Astrocyte (in vitro differentiated cells and primary cell): ENCODE measurements around the gene GHITM.

Experiments
- EZH2 ChIP-seq: IDR thresholded peaks from 2 replicates; pipeline ENCODE4 v1.6.1; 2012; ENCODE audit warnings: mild to moderate bottlenecking, low read length, inconsistent platforms; ENCODE audit not compliant: insufficient read depth
- TF ChIP-seq, protein P1 (sequence below): IDR thresholded peaks from 2 replicates; pipeline ENCODE4 v1.5.1; 2011; ENCODE audit warnings: low read depth, mild to moderate bottlenecking, inconsistent platforms, low read length, moderate library complexity; ENCODE audit not compliant: insufficient read depth

DNA sequence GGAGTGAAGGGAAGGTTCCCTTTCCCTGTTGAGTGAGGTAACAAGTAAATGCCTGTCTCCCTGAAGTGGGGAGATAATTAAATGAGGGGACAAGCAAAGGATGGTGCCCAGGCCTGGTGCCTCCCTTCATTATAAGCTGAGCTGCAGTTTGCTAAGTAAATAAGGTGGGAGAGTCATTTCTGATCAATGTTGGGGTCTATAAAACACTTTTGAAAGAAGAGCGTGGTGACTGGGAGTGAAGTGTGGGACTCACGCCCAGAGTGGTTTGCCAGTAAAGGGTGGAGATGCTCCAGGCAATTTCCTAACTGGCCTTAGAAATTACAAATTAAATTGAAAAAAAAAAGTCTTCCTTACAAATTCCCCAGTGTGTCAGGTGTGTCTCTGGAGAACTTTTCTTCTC is 24.7 kb downstream of the GHITM start:
- TF ChIP-seq, protein P1, sequence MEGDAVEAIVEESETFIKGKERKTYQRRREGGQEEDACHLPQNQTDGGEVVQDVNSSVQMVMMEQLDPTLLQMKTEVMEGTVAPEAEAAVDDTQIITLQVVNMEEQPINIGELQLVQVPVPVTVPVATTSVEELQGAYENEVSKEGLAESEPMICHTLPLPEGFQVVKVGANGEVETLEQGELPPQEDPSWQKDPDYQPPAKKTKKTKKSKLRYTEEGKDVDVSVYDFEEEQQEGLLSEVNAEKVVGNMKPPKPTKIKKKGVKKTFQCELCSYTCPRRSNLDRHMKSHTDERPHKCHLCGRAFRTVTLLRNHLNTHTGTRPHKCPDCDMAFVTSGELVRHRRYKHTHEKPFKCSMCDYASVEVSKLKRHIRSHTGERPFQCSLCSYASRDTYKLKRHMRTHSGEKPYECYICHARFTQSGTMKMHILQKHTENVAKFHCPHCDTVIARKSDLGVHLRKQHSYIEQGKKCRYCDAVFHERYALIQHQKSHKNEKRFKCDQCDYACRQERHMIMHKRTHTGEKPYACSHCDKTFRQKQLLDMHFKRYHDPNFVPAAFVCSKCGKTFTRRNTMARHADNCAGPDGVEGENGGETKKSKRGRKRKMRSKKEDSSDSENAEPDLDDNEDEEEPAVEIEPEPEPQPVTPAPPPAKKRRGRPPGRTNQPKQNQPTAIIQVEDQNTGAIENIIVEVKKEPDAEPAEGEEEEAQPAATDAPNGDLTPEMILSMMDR = no peak
- TF ChIP-seq EZH2 = no peak
